Endometrial microvascular endothelial cells (primary cell): ENCODE results near the gene RYK. TPM values are rescaled to one million over a fixed set of nuclear protein-coding genes. Genes with fewer than 3 reads are reported as not detected.

Experiments
- in situ Hi-C: cut with HindIII; loops from 2 replicates; pipeline ENCODE4 v1.10.0; 2017; ENCODE audit warnings: low sequenced_read_pairs, low pct_unique_long_range_greater_than_20kb; ENCODE audit errors: inconsistent ontology term
- total RNA-seq: library from RNA; depleted of rRNA; stranded (reverse); fragments of >200 nt; gene quantifications from one replicate; pipeline ENCODE4 v1.2.3, GENCODE V29; 2015; ENCODE audit errors: inconsistent ontology term

The RYK gene
- total RNA-seq, 1 donor from 2014 or later: 60.0 TPM

GRCh38 chr3:134114726-134115125 lies 135.9 kb downstream of the RYK start:
- in situ Hi-C loops: no loop called here

GRCh38 chr3:134111616-134112015 lies 139.0 kb downstream of the RYK start:
- in situ Hi-C loops: no loop called here

- in situ Hi-C loops: no loop called here
Measured at GRCh38 chr3:134110963-134111362, 139.7 kb downstream of the RYK start.

Other genes starting within 250 kb of the RYK start
- 22.4 TPM for gene SLCO2A1, start 220.9 kb downstream of the RYK start, total RNA-seq
- 78.7 TPM for gene AMOTL2, start 123.6 kb upstream of the RYK start, total RNA-seq
- 105 TPM for gene ANAPC13, start 235.1 kb upstream of the RYK start, total RNA-seq
- gene CEP63, start 235.2 kb upstream of the RYK start, total RNA-seq: 23.1 TPM